GM19328 (cell line): ENCODE data around the gene CHMP1A.

Experiments
- ATAC-seq: cut with Tn5 transposase; IDR thresholded peaks from one replicate; pipeline ENCODE4 v1.9.1; 2021; ENCODE audit warnings: mild to moderate bottlenecking, moderate library complexity; ENCODE audit not compliant: unreplicated experiment

Gene CHMP1A

GRCh38 chr16:89629827-89630610, 27.5 kb downstream of the CHMP1A start:
- no peak for ATAC-seq

GRCh38 chr16:89624777-89625761, 32.4 kb downstream of the CHMP1A start:
- ATAC-seq, result no peak

GRCh38 chr16:89623511-89624261, 33.8 kb downstream of the CHMP1A start:
- ATAC-seq, result no peak

- ATAC-seq, result no peak
Observed at GRCh38 chr16:89621698-89622409, 35.7 kb downstream of the CHMP1A start.

GRCh38 chr16:89621136-89621697, 36.3 kb downstream of the CHMP1A start:
- ATAC-seq, result no peak

GRCh38 chr16:89620406-89620841, 37.1 kb downstream of the CHMP1A start:
- no peak for ATAC-seq

GRCh38 chr16:89619840-89620239, 37.7 kb downstream of the CHMP1A start:
- ATAC-seq, result no peak

- no peak for ATAC-seq
Observed at GRCh38 chr16:89618109-89618998, 39.2 kb downstream of the CHMP1A start.

- no peak for ATAC-seq
Observed at GRCh38 chr16:89617036-89617435, 40.5 kb downstream of the CHMP1A start.

- no peak for ATAC-seq
Observed at GRCh38 chr16:89616623-89617022, 40.9 kb downstream of the CHMP1A start.

GRCh38 chr16:89615596-89616090, 41.9 kb downstream of the CHMP1A start:
- ATAC-seq, result no peak

- no peak for ATAC-seq
Observed at GRCh38 chr16:89615176-89615575, 42.3 kb downstream of the CHMP1A start.

- no peak for ATAC-seq
Observed at GRCh38 chr16:89613954-89614459, 43.5 kb downstream of the CHMP1A start.

GRCh38 chr16:89613231-89613953, 44.1 kb downstream of the CHMP1A start, which contains the start of gene DPEP1:
Gene DPEP1 (plus strand): TSS chr16:89613642. CDS start chr16:89630411, 16,769 bp downstream.
- ATAC-seq, result no peak

GRCh38 chr16:89612415-89613166, 44.9 kb downstream of the CHMP1A start:
- no peak for ATAC-seq

- no peak for ATAC-seq
Observed at GRCh38 chr16:89610108-89610453, 47.4 kb downstream of the CHMP1A start.
